ENCODE data around the gene ROCK2.

Gene ROCK2

GRCh38 chr2:11200651-11201050 is 143.8 kb downstream of the ROCK2 start:
- Histone ChIP-seq H3K27ac (no peak overlapping the region), H3K4me3 (no peak overlapping the region)
- DNase-seq (ENCODE audit: low spot score): no peak
- no peak for TF ChIP-seq CTCF (IDR thresholded peaks at IDR 0.05)

- no peak for TF ChIP-seq CTCF (IDR thresholded peaks at IDR 0.05)
- no peak for DNase-seq (ENCODE audit: low spot score)
- Histone ChIP-seq H3K4me3 (no peak overlapping the region), H3K27ac (no peak overlapping the region)
Measured at GRCh38 chr2:11196246-11196645, 148.2 kb downstream of the ROCK2 start.

- DNase-seq (ENCODE audit: low spot score): no peak
Measured at GRCh38 chr2:11187731-11188130, 156.7 kb downstream of the ROCK2 start.

GRCh38 chr2:11187083-11187619 is 157.3 kb downstream of the ROCK2 start:
- H3K27ac ChIP-seq: no peak overlapping the region
- no peak for DNase-seq (ENCODE audit: low spot score)
- no peak for TF ChIP-seq CTCF (IDR thresholded peaks at IDR 0.05)
- H3K4me3 ChIP-seq: no peak overlapping the region

More at GRCh38 chr2:11187731-11188130, 156.7 kb downstream of the ROCK2 start:
- TF ChIP-seq CTCF (IDR thresholded peaks at IDR 0.05): no peak
- H3K4me3 ChIP-seq: no peak overlapping the region
- H3K27ac ChIP-seq: no peak overlapping the region

GRCh38 chr2:11186145-11186544 is 158.3 kb downstream of the ROCK2 start:
- Histone ChIP-seq H3K4me3 (no peak overlapping the region), H3K27ac (no peak overlapping the region)
- TF ChIP-seq CTCF (IDR thresholded peaks at IDR 0.05): no peak

GRCh38 chr2:11182951-11183350 is 161.5 kb downstream of the ROCK2 start:
- no peak for TF ChIP-seq CTCF (IDR thresholded peaks at IDR 0.05)
- Histone ChIP-seq H3K4me3 (no peak overlapping the region), H3K27ac (no peak overlapping the region)
- DNase-seq (ENCODE audit: low spot score): no peak

More at GRCh38 chr2:11186145-11186544, 158.3 kb downstream of the ROCK2 start:
- DNase-seq (ENCODE audit: low spot score): no peak

GRCh38 chr2:11180653-11181052 is 163.8 kb downstream of the ROCK2 start:
- H3K27ac ChIP-seq: no peak overlapping the region
- H3K4me3 ChIP-seq: no peak overlapping the region
- no peak for DNase-seq (ENCODE audit: low spot score)
- TF ChIP-seq CTCF (IDR thresholded peaks at IDR 0.05): no peak

Measured in coronary artery (tissue), 2 donors.